Skeletal muscle satellite cell (primary cell): Measurements from ENCODE around the gene OCRL. TPM values are rescaled to one million over a fixed set of nuclear protein-coding genes. Genes with fewer than 3 reads are reported as not detected.
A peak's percentile ranks its signal among the peaks of the same experiment; 100 is the strongest.

Source experiments
- H3K27me3 ChIP-seq: 2 replicates; pipeline ENCODE4 v1.7.0; 2013; ENCODE audit warnings: low read length; ENCODE audit not compliant: control insufficient read depth, insufficient read depth
- H3K36me3 ChIP-seq: 2 replicates; pipeline ENCODE4 v1.7.0; 2013; ENCODE audit warnings: mild to moderate bottlenecking, control low read depth, low read length; ENCODE audit not compliant: insufficient read depth
- H3K4me1 ChIP-seq: 2 replicates; pipeline ENCODE4 v1.7.0; 2013; ENCODE audit warnings: low read length; ENCODE audit not compliant: control insufficient read depth, insufficient read depth
- H3K4me2 ChIP-seq: 2 replicates; pipeline ENCODE4 v1.7.0; 2013; ENCODE audit warnings: mild to moderate bottlenecking, low read length
- H3K4me3 ChIP-seq: 2 replicates; pipeline ENCODE4 v1.7.0; 2013; ENCODE audit warnings: low read length
- H3K9ac ChIP-seq: 2 replicates; pipeline ENCODE4 v1.7.0; 2013; ENCODE audit warnings: mild to moderate bottlenecking, low read depth, low read length, moderate library complexity
- H3K9me3 ChIP-seq: replicated peaks from 2 replicates; pipeline ENCODE4 v1.7.0; 2013; ENCODE audit warnings: mild to moderate bottlenecking, control low read depth, low read length
- total RNA-seq: library from RNA; depleted of rRNA; stranded (reverse); fragments of >200 nt; gene quantifications from 2 replicates; pipeline ENCODE4 v1.2.3, GENCODE V29; 2012; rRNA removed

OCRL gene
- total RNA-seq: 12.7 and 13.1 TPM in 2 replicates

DNA sequence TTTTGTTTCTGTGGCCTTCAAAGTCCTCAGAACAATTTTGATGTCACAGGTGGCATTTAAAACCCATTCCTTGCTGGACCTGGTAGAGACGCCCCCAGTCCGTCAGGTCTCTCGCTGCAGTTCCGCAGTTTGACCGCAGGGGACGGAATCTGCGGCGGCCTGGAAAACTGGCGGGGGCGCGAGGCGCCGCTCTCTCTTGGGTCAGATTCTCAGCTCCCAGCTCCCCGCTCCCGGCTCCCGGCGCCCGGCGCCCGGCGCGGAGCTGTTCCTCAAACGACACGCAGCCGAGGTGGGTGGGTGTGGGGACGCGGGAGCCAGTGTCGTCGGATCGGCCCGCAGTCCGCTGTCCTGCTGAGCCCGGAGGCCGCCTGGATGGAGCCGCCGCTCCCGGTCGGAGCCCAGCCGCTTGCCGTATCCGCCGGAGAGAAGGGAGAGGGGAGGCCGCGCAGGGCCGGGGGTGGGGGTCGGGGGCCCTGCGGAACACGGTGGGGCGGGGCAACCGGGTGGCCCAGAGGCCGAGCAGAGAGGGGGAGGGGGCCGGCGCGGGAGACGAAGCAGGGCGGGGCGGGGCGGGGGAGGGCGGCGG, at the start of gene OCRL:
Gene OCRL (plus strand): TSS at position 192 of the 586 bp plus-strand sequence. CDS start 181 bp downstream, at position 373.
- Histone ChIP-seq H3K4me1 (peaks cover 3% of the 10 kb centered on the region), H3K9me3 (no peaks in the 10 kb centered on the region), H3K4me2 (peak within 1 kb of the TSS; percentile 89), H3K4me3 (peak within 1 kb of the TSS; percentile 79), H3K36me3 (no peaks in the 10 kb centered on the region), H3K27me3 (no peaks in the 10 kb centered on the region), H3K9ac (peak within 1 kb of the TSS; percentile 81)

DNA sequence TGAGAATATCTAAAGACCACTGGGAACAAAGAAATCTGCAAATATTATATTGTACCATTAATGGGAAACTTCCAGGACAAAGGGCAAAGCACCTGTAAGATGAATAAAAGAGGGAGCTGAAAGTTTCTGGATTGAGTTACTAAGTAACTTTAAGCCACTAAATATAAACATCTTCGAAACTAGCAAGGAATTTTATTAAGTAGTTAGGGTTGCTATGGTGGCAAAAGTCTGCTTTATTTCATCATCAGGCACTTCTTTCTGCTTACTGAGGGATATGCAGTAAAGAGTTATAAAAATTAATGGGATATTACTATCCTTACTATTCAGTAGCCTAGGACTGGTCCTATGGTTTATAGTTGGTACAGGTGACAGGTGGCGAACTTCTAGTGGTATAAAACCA, 49.7 kb upstream of the OCRL start:
- no peak overlapping the region for H3K4me2 ChIP-seq
- H3K27me3 ChIP-seq: no peaks in the 10 kb centered on the region
- H3K36me3 ChIP-seq: peaks cover 14% of the 10 kb centered on the region
- H3K9ac ChIP-seq: no peak overlapping the region
- H3K9me3 ChIP-seq: no peaks in the 10 kb centered on the region
- H3K4me1 ChIP-seq: peaks cover 8% of the 10 kb centered on the region
- no peak overlapping the region for H3K4me3 ChIP-seq

GRCh38 chrX:129493643-129494042, 46.4 kb upstream of the OCRL start:
- Histone ChIP-seq H3K4me3 (no peak overlapping the region), H3K9ac (no peak overlapping the region), H3K27me3 (no peaks in the 10 kb centered on the region), H3K36me3 (peaks cover 6% of the 10 kb centered on the region), H3K9me3 (no peaks in the 10 kb centered on the region), H3K4me2 (no peak overlapping the region), H3K4me1 (peaks cover 25% of the 10 kb centered on the region)

DNA sequence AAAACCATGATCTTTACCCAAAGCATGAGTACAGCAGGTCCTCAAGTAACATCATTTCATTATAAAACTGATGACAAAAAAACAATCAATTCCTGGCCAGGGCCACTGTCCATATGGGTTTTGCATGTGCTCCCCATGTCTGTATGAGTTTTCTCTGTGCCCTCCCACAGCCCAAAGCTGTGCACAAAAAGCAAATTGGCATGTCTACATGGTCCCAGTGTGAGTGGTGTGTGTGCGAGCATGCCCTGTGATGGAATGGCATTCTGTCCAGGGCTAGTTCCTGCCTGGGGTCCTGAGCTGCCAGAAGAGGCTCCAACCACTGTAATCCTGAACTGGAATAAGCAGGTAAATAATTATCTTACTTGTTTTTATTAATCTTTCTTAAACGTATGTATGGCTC, 45.2 kb upstream of the OCRL start:
- H3K4me1 ChIP-seq: peaks cover 25% of the 10 kb centered on the region
- no peak overlapping the region for H3K9ac ChIP-seq
- no peak overlapping the region for H3K4me2 ChIP-seq
- H3K36me3 ChIP-seq: peaks cover 6% of the 10 kb centered on the region
- H3K27me3 ChIP-seq: no peaks in the 10 kb centered on the region
- H3K9me3 ChIP-seq: no peaks in the 10 kb centered on the region
- H3K4me3 ChIP-seq: no peak overlapping the region

- Histone ChIP-seq H3K4me1 (peaks cover 25% of the 10 kb centered on the region), H3K9ac (no peak overlapping the region)
Measured at GRCh38 chrX:129495900-129496299, 44.2 kb upstream of the OCRL start.

GRCh38 chrX:129496625-129497024, 43.4 kb upstream of the OCRL start:
- no peak overlapping the region for H3K4me3 ChIP-seq
- H3K9me3 ChIP-seq: no peaks in the 10 kb centered on the region
- H3K9ac ChIP-seq: no peak overlapping the region
- peaks cover 3% of the 10 kb centered on the region for H3K36me3 ChIP-seq
- peak overlapping the region; percentile 0 for H3K4me2 ChIP-seq
- no peaks in the 10 kb centered on the region for H3K27me3 ChIP-seq
- peaks cover 25% of the 10 kb centered on the region for H3K4me1 ChIP-seq

More at GRCh38 chrX:129495900-129496299, 44.2 kb upstream of the OCRL start:
- no peaks in the 10 kb centered on the region for H3K27me3 ChIP-seq
- H3K9me3 ChIP-seq: no peaks in the 10 kb centered on the region
- peaks cover 6% of the 10 kb centered on the region for H3K36me3 ChIP-seq
- H3K4me3 ChIP-seq: no peak overlapping the region
- peak overlapping the region; percentile 0 for H3K4me2 ChIP-seq

- no peak overlapping the region for H3K9ac ChIP-seq
- H3K27me3 ChIP-seq: no peaks in the 10 kb centered on the region
- H3K36me3 ChIP-seq: peaks cover 3% of the 10 kb centered on the region
- H3K9me3 ChIP-seq: no peaks in the 10 kb centered on the region
- no peak overlapping the region for H3K4me2 ChIP-seq
- peaks cover 25% of the 10 kb centered on the region for H3K4me1 ChIP-seq
- H3K4me3 ChIP-seq: no peak overlapping the region
Measured at GRCh38 chrX:129497146-129497843, 42.8 kb upstream of the OCRL start.

GRCh38 chrX:129510331-129510730, 29.7 kb upstream of the OCRL start:
- H3K27me3 ChIP-seq: no peaks in the 10 kb centered on the region
- H3K36me3 ChIP-seq: no peaks in the 10 kb centered on the region
- no peaks in the 10 kb centered on the region for H3K9me3 ChIP-seq
- no peak overlapping the region for H3K4me3 ChIP-seq
- no peak overlapping the region for H3K4me2 ChIP-seq
- no peak overlapping the region for H3K9ac ChIP-seq
- H3K4me1 ChIP-seq: no peaks in the 10 kb centered on the region

- no peak overlapping the region for H3K4me2 ChIP-seq
- no peaks in the 10 kb centered on the region for H3K36me3 ChIP-seq
- H3K4me3 ChIP-seq: no peak overlapping the region
- H3K9me3 ChIP-seq: no peaks in the 10 kb centered on the region
- H3K27me3 ChIP-seq: no peaks in the 10 kb centered on the region
- no peaks in the 10 kb centered on the region for H3K4me1 ChIP-seq
- H3K9ac ChIP-seq: no peak overlapping the region
Measured at GRCh38 chrX:129511689-129512088, 28.4 kb upstream of the OCRL start.

- Histone ChIP-seq H3K36me3 (no peaks in the 10 kb centered on the region), H3K27me3 (no peaks in the 10 kb centered on the region), H3K4me1 (no peaks in the 10 kb centered on the region), H3K9ac (no peak overlapping the region), H3K4me3 (no peak overlapping the region), H3K4me2 (no peak overlapping the region), H3K9me3 (no peaks in the 10 kb centered on the region)
Measured at GRCh38 chrX:129512409-129512808, 27.6 kb upstream of the OCRL start.

- Histone ChIP-seq H3K4me2 (no peak overlapping the region), H3K9ac (no peak overlapping the region), H3K36me3 (no peaks in the 10 kb centered on the region), H3K27me3 (no peaks in the 10 kb centered on the region), H3K9me3 (no peaks in the 10 kb centered on the region), H3K4me1 (no peaks in the 10 kb centered on the region), H3K4me3 (no peak overlapping the region)
Measured at GRCh38 chrX:129516402-129516801, 23.7 kb upstream of the OCRL start.

- H3K27me3 ChIP-seq: no peaks in the 10 kb centered on the region
- no peak overlapping the region for H3K4me2 ChIP-seq
- H3K4me3 ChIP-seq: no peak overlapping the region
- no peaks in the 10 kb centered on the region for H3K9me3 ChIP-seq
- no peaks in the 10 kb centered on the region for H3K4me1 ChIP-seq
- no peaks in the 10 kb centered on the region for H3K36me3 ChIP-seq
- no peak overlapping the region for H3K9ac ChIP-seq
Measured at GRCh38 chrX:129520151-129520550, 19.9 kb upstream of the OCRL start.
